ENCODE measurements around the gene CISD2. TPM values are rescaled to one million over a fixed set of nuclear protein-coding genes. Genes with fewer than 3 reads are reported as not detected.

Gene CISD2
- total and polyA plus RNA-seq, 5 donors = 18.3 to 22.1 (median 20.1) TPM

GRCh38 chr4:102826890-102827673 is 41.7 kb upstream of the CISD2 start, which contains the start of gene UBE2D3:
TSS of gene UBE2D3 (minus strand) at chr4:102827551. CDS start at chr4:102826508, 1,043 bp downstream.
- Histone ChIP-seq H3K27me3 (ENCODE audit: control insufficient read depth, insufficient read depth) (no peaks in the 10 kb centered on the region), H3K4me1 (ENCODE audit: control insufficient read depth, insufficient read depth, low read length) (no peaks in the 10 kb centered on the region), H3K4me3 (ENCODE audit: low read length) (peak within 1 kb of the TSS; percentile 100), H3K27ac (ENCODE audit: low read length) (peak within 1 kb of the TSS; percentile 99), H3K9me3 (ENCODE audit: control insufficient read depth, low read length) (no peaks in the 10 kb centered on the region)
- ATAC-seq (peak; percentile 81 to 82), DNase-seq (peak; percentile 94 to 98 (median 97))
- WGBS = under 1% methylated on average over 73 of the region's 73 CpGs
- intact Hi-C loops (cut with DNase I) = loop anchor here in 1 of 4 donors (2.0 kb wide), 1 partner anchor 42 kb away; the partner anchor contains the start of gene CISD2

- whole genome bisulfite sequencing = under 1% methylated on average over 50 of the region's 50 CpGs
- H3K9me3 ChIP-seq (ENCODE audit: control insufficient read depth, low read length) = no peaks in the 10 kb centered on the region
- peak overlapping the region; percentile 100 for H3K4me3 ChIP-seq (ENCODE audit: low read length)
- DNase-seq = peak; percentile 99 to 100 (median 100)
- H3K4me1 ChIP-seq (ENCODE audit: control insufficient read depth, insufficient read depth, low read length) = no peaks in the 10 kb centered on the region
- intact Hi-C loops (cut with DNase I) = loop anchor here in 1 of 4 donors (2.0 kb wide), 1 partner anchor 41 kb away; the partner anchor contains the start of gene CISD2
- H3K27me3 ChIP-seq (ENCODE audit: control insufficient read depth, insufficient read depth) = no peaks in the 10 kb centered on the region
- peak; percentile 91 to 92 for ATAC-seq
- peak overlapping the region; percentile 99 for H3K27ac ChIP-seq (ENCODE audit: low read length)
Observed at GRCh38 chr4:102827674-102828496, 40.9 kb upstream of the CISD2 start.

GRCh38 chr4:102828497-102828808 is 40.3 kb upstream of the CISD2 start:
- Histone ChIP-seq H3K4me3 (ENCODE audit: low read length) (peak overlapping the region; percentile 76), H3K27ac (ENCODE audit: low read length) (peak overlapping the region; percentile 99), H3K4me1 (ENCODE audit: control insufficient read depth, insufficient read depth, low read length) (no peaks in the 10 kb centered on the region), H3K9me3 (ENCODE audit: control insufficient read depth, low read length) (no peaks in the 10 kb centered on the region), H3K27me3 (ENCODE audit: control insufficient read depth, insufficient read depth) (no peaks in the 10 kb centered on the region)
- DNase-seq = no peak
- under 1% methylated on average over 4 of the region's 4 CpGs for WGBS
- intact Hi-C loops (cut with DNase I) = no loop called here
- ATAC-seq = no peak

GRCh38 chr4:102829803-102830202 is 39.0 kb upstream of the CISD2 start:
- H3K27me3 ChIP-seq (ENCODE audit: control insufficient read depth, insufficient read depth) = no peaks in the 10 kb centered on the region
- no peaks in the 10 kb centered on the region for H3K4me1 ChIP-seq (ENCODE audit: control insufficient read depth, insufficient read depth, low read length)
- H3K4me3 ChIP-seq (ENCODE audit: low read length) = no peak overlapping the region
- no peak for DNase-seq
- WGBS = 95% methylated on average over 7 of the region's 7 CpGs
- H3K27ac ChIP-seq (ENCODE audit: low read length) = no peak overlapping the region
- no peak for ATAC-seq
- intact Hi-C loops (cut with DNase I) = no loop called here
- H3K9me3 ChIP-seq (ENCODE audit: control insufficient read depth, low read length) = no peaks in the 10 kb centered on the region

GRCh38 chr4:102832105-102832504 is 36.7 kb upstream of the CISD2 start:
- H3K4me3 ChIP-seq (ENCODE audit: low read length) = no peak overlapping the region
- WGBS = 85% methylated on average over 4 of the region's 4 CpGs
- intact Hi-C loops (cut with DNase I) = no loop called here
- DNase-seq (no peak), ATAC-seq (no peak)
- H3K4me1 ChIP-seq (ENCODE audit: control insufficient read depth, insufficient read depth, low read length) = no peaks in the 10 kb centered on the region
- H3K27me3 ChIP-seq (ENCODE audit: control insufficient read depth, insufficient read depth) = no peaks in the 10 kb centered on the region
- H3K27ac ChIP-seq (ENCODE audit: low read length) = no peak overlapping the region
- H3K9me3 ChIP-seq (ENCODE audit: control insufficient read depth, low read length) = no peaks in the 10 kb centered on the region

GRCh38 chr4:102832667-102833066 is 36.1 kb upstream of the CISD2 start:
- DNase-seq = no peak
- Histone ChIP-seq H3K27me3 (ENCODE audit: control insufficient read depth, insufficient read depth) (no peaks in the 10 kb centered on the region), H3K9me3 (ENCODE audit: control insufficient read depth, low read length) (no peaks in the 10 kb centered on the region), H3K27ac (ENCODE audit: low read length) (no peak overlapping the region), H3K4me3 (ENCODE audit: low read length) (no peak overlapping the region), H3K4me1 (ENCODE audit: control insufficient read depth, insufficient read depth, low read length) (no peaks in the 10 kb centered on the region)
- WGBS = 95% methylated on average over 1 of the region's 1 CpG
- intact Hi-C loops (cut with DNase I) = no loop called here
- ATAC-seq = no peak

GRCh38 chr4:102836596-102836995 is 32.2 kb upstream of the CISD2 start:
- no peaks in the 10 kb centered on the region for H3K27me3 ChIP-seq (ENCODE audit: control insufficient read depth, insufficient read depth)
- DNase-seq = no peak
- no peaks in the 10 kb centered on the region for H3K4me1 ChIP-seq (ENCODE audit: control insufficient read depth, insufficient read depth, low read length)
- no peak overlapping the region for H3K4me3 ChIP-seq (ENCODE audit: low read length)
- intact Hi-C loops (cut with DNase I) = no loop called here
- WGBS = 99% methylated on average over 1 of the region's 1 CpG
- no peak overlapping the region for H3K27ac ChIP-seq (ENCODE audit: low read length)
- ATAC-seq = no peak
- no peaks in the 10 kb centered on the region for H3K9me3 ChIP-seq (ENCODE audit: control insufficient read depth, low read length)

GRCh38 chr4:102842367-102842766 is 26.4 kb upstream of the CISD2 start:
- H3K9me3 ChIP-seq (ENCODE audit: control insufficient read depth, low read length) = no peaks in the 10 kb centered on the region
- no peak overlapping the region for H3K27ac ChIP-seq (ENCODE audit: low read length)
- H3K27me3 ChIP-seq (ENCODE audit: control insufficient read depth, insufficient read depth) = no peaks in the 10 kb centered on the region
- ATAC-seq = no peak
- intact Hi-C loops (cut with DNase I) = no loop called here
- WGBS = 87% methylated on average over 3 of the region's 3 CpGs
- no peaks in the 10 kb centered on the region for H3K4me1 ChIP-seq (ENCODE audit: control insufficient read depth, insufficient read depth, low read length)
- no peak for DNase-seq
- no peak overlapping the region for H3K4me3 ChIP-seq (ENCODE audit: low read length)

- Histone ChIP-seq H3K27me3 (ENCODE audit: control insufficient read depth, insufficient read depth) (no peaks in the 10 kb centered on the region), H3K27ac (ENCODE audit: low read length) (no peak overlapping the region), H3K4me1 (ENCODE audit: control insufficient read depth, insufficient read depth, low read length) (no peaks in the 10 kb centered on the region), H3K9me3 (ENCODE audit: control insufficient read depth, low read length) (no peaks in the 10 kb centered on the region), H3K4me3 (ENCODE audit: low read length) (no peak overlapping the region)
- intact Hi-C loops (cut with DNase I) = no loop called here
- no peak for DNase-seq
- no peak for ATAC-seq
Observed at GRCh38 chr4:102843273-102843672, 25.5 kb upstream of the CISD2 start.

- no peak for ATAC-seq
- H3K9me3 ChIP-seq (ENCODE audit: control insufficient read depth, low read length) = no peaks in the 10 kb centered on the region
- DNase-seq = no peak
- 91% methylated on average over 1 of the region's 1 CpG for WGBS
- no peaks in the 10 kb centered on the region for H3K4me1 ChIP-seq (ENCODE audit: control insufficient read depth, insufficient read depth, low read length)
- H3K27me3 ChIP-seq (ENCODE audit: control insufficient read depth, insufficient read depth) = no peaks in the 10 kb centered on the region
- no peak overlapping the region for H3K27ac ChIP-seq (ENCODE audit: low read length)
- no peak overlapping the region for H3K4me3 ChIP-seq (ENCODE audit: low read length)
- intact Hi-C loops (cut with DNase I) = no loop called here
Observed at GRCh38 chr4:102843938-102844337, 24.9 kb upstream of the CISD2 start.

- H3K27me3 ChIP-seq (ENCODE audit: control insufficient read depth, insufficient read depth) = no peaks in the 10 kb centered on the region
- 97% methylated on average over 8 of the region's 8 CpGs for WGBS
- H3K4me1 ChIP-seq (ENCODE audit: control insufficient read depth, insufficient read depth, low read length) = no peaks in the 10 kb centered on the region
- no peak for DNase-seq
- no peak overlapping the region for H3K27ac ChIP-seq (ENCODE audit: low read length)
- H3K4me3 ChIP-seq (ENCODE audit: low read length) = no peak overlapping the region
- intact Hi-C loops (cut with DNase I) = no loop called here
- no peaks in the 10 kb centered on the region for H3K9me3 ChIP-seq (ENCODE audit: control insufficient read depth, low read length)
- no peak for ATAC-seq
Observed at GRCh38 chr4:102847687-102848086, 21.1 kb upstream of the CISD2 start.

Measured in right cardiac atrium (tissue), 5 donors.